HCT116 (cell line): ENCODE measurements around the gene NCKAP5L. TPM values are rescaled to one million over a fixed set of nuclear protein-coding genes. Genes with fewer than 3 reads are reported as not detected.

Experiments
- ATAC-seq: fragments of 200-7000 bp; cut with Tn5 transposase; 2 replicates; pipeline ENCODE4 v1.9.1; 2020; ENCODE audit warnings: mild to moderate bottlenecking, moderate library complexity
- BruUV-seq: library from RNA; stranded (reverse); fragments of 400-500 nt; replicated peaks from 2 replicates; lab custom pipeline; 2021; lab: Mats Ljungman, UMichigan
- CTCF ChIA-PET: fragments of 300-600 bp; sonication (Branson Sonifier 250); formaldehyde crosslinking; loops from one replicate; lab custom pipeline; 2021; ENCODE audit warnings: antibody characterized with exemption; lab: Charles Lee
- POLR2A ChIA-PET: fragments of 300-600, 350-600 bp; sonication (Branson Sonifier 250); formaldehyde crosslinking; loops from one replicate; lab custom pipeline; 2021; ENCODE audit warnings: antibody characterized with exemption; lab: Charles Lee
- RAD21 ChIA-PET, 2 experiments: fragments of 300-600 bp; sonication (Branson Sonifier 250); formaldehyde crosslinking; loops; one replicate each; lab custom pipeline; 2023; ENCODE audit warnings: low total read pairs in 2 of 2; ENCODE audit not compliant: uncharacterized antibody in 2 of 2, unreplicated experiment in 2 of 2, low non-redundant PET in 1 of 2; lab: Charles Lee
- DNase-seq: peaks from one replicate; pipeline ENCODE4 v3.0.0-alpha.2; 2010; ENCODE audit warnings: low read depth, low spot score
- H2AFZ ChIP-seq: fragments of 200-600 bp; shearing (Covaris generic), sonication (generic); 2 replicates; pipeline ENCODE4 v1.6.1; 2017; ENCODE audit warnings: low read depth, mixed run types, mixed read lengths, antibody characterized with exemption, low read length; ENCODE audit not compliant: poor library complexity, severe bottlenecking
- H3K27ac ChIP-seq: 2 replicates; pipeline ENCODE4 v1.5.1; 2012; ENCODE audit warnings: low read depth, low read length
- H3K27me3 ChIP-seq: fragments of 200-600 bp; sonication (generic); 2 replicates; pipeline ENCODE4 v1.6.1; 2016; ENCODE audit warnings: mixed run types, low read length, mixed read lengths; ENCODE audit not compliant: insufficient read depth
- H3K36me3 ChIP-seq, 2 experiments: fragments of 200-500 bp in 1 of 2; fragments of 200-600 bp in 1 of 2; sonication (Bioruptor generic) in 1 of 2; sonication (generic) in 1 of 2; 2 replicates each; pipeline versions ENCODE4 v1.5.1 to v1.6.1; 2014 to 2016; ENCODE audit warnings: low read length in 2 of 2, inconsistent platforms in 1 of 2, mixed read lengths in 1 of 2, mixed run types in 1 of 2; ENCODE audit not compliant: insufficient read depth in 2 of 2, control insufficient read depth in 1 of 2
- H3K4me1 ChIP-seq, 2 experiments: fragments of 200-600 bp in 1 of 2; sonication (generic) in 1 of 2; 2 replicates each; pipeline versions ENCODE4 v1.5.1 to v1.6.1; 2012 to 2017; ENCODE audit warnings: low read length in 2 of 2, inconsistent platforms in 1 of 2, mild to moderate bottlenecking in 1 of 2, mixed read lengths in 1 of 2, mixed run types in 1 of 2, moderate library complexity in 1 of 2; ENCODE audit not compliant: insufficient read depth in 2 of 2, control insufficient read depth in 1 of 2
- H3K4me2 ChIP-seq: fragments of 200-600 bp; sonication (generic); 2 replicates; pipeline ENCODE4 v1.6.1; 2017; ENCODE audit warnings: mixed run types, low read length, mixed read lengths
- H3K4me3 ChIP-seq, 2 experiments: fragments of 200-600 bp in 1 of 2; sonication (generic) in 1 of 2; replicated peaks in 1 of 2; 2 replicates each; pipeline ENCODE4 v1.5.1; 2011 to 2016; ENCODE audit warnings: low read length in 2 of 2, control low read depth in 1 of 2, low read depth in 1 of 2, mild to moderate bottlenecking in 1 of 2, mixed read lengths in 1 of 2, mixed run types in 1 of 2
- H3K79me2 ChIP-seq: fragments of 200-600 bp; sonication (generic); 2 replicates; pipeline ENCODE4 v1.6.1; 2017; ENCODE audit warnings: mild to moderate bottlenecking, mixed run types, low read length, moderate library complexity, mixed read lengths; ENCODE audit not compliant: insufficient read depth
- H3K9ac ChIP-seq: fragments of 200-600 bp; sonication (generic); 2 replicates; pipeline ENCODE4 v1.6.1; 2016; ENCODE audit warnings: low read length, mixed read lengths
- H3K9me2 ChIP-seq: fragments of 200-600 bp; sonication (generic), shearing (Covaris generic); 2 replicates; pipeline ENCODE4 v1.6.1; 2017; ENCODE audit warnings: mixed run types, mild to moderate bottlenecking, moderate library complexity; ENCODE audit not compliant: insufficient read depth
- H3K9me3 ChIP-seq, 2 experiments: fragments of 200-500 bp in 1 of 2; fragments of 200-600 bp in 1 of 2; sonication (Bioruptor generic) in 1 of 2; sonication (generic) in 1 of 2; 2 replicates each; pipeline ENCODE4 v1.6.1; 2014 to 2017; ENCODE audit warnings: low read length in 2 of 2, mixed read lengths in 2 of 2, inconsistent platforms in 1 of 2, low read depth in 1 of 2, mild to moderate bottlenecking in 1 of 2, mixed run types in 1 of 2, moderate library complexity in 1 of 2; ENCODE audit not compliant: control insufficient read depth in 1 of 2, insufficient read depth in 1 of 2
- H4K20me1 ChIP-seq: fragments of 200-600 bp; sonication (generic), shearing (Covaris generic); 2 replicates; pipeline ENCODE4 v1.6.1; 2017; ENCODE audit warnings: mixed run types, mild to moderate bottlenecking, moderate library complexity; ENCODE audit not compliant: insufficient read depth
- CBX3 ChIP-seq: IDR thresholded peaks from 2 replicates; pipeline ENCODE4 v1.6.1; 2012; ENCODE audit warnings: low read depth
- CEBPB ChIP-seq: IDR thresholded peaks from 2 replicates; pipeline ENCODE4 v1.6.1; 2012; ENCODE audit warnings: low read depth
- CTCF ChIP-seq, 3 experiments: fragments of 200-600 bp in 1 of 3; sonication (generic) in 1 of 3; IDR thresholded peaks in 2 of 3; conservative IDR thresholded peaks in 1 of 3; 2 replicates each; pipeline ENCODE4 v1.5.1; 2012 to 2017; ENCODE audit warnings: low read depth in 2 of 3, low read length in 2 of 3, antibody characterized with exemption in 1 of 3, borderline replicate concordance in 1 of 3, control low read depth in 1 of 3, mild to moderate bottlenecking in 1 of 3, mixed read lengths in 1 of 3, mixed run types in 1 of 3, moderate library complexity in 1 of 3; ENCODE audit not compliant: insufficient read depth in 1 of 3
- EGR1 ChIP-seq: IDR thresholded peaks from 2 replicates; pipeline ENCODE4 v1.6.1; 2012; ENCODE audit warnings: low read depth
- ELF1 ChIP-seq: IDR thresholded peaks from 2 replicates; pipeline ENCODE4 v1.6.1; 2012; ENCODE audit warnings: low read depth, borderline replicate concordance
- EZH2 ChIP-seq: fragments of 200-600 bp; sonication (generic); IDR thresholded peaks from 2 replicates; pipeline ENCODE4 v1.6.1; 2017; ENCODE audit warnings: antibody characterized with exemption, mixed run types
- JUND ChIP-seq: IDR thresholded peaks from 2 replicates; pipeline ENCODE4 v1.6.1; 2012
- POLR2A ChIP-seq: IDR thresholded peaks from 2 replicates; pipeline ENCODE4 v1.7.0; 2011; ENCODE audit warnings: borderline replicate concordance; ENCODE audit not compliant: insufficient read depth, insufficient read length; ENCODE audit errors: extremely low read depth
- POLR2AphosphoS5 ChIP-seq: IDR thresholded peaks from 2 replicates; pipeline ENCODE4 v1.6.1; 2011; ENCODE audit warnings: mild to moderate bottlenecking, low read depth, low read length, moderate library complexity
- RAD21 ChIP-seq: IDR thresholded peaks from 2 replicates; pipeline ENCODE4 v1.6.1; 2012; ENCODE audit warnings: low read depth, mild to moderate bottlenecking
- SIN3A ChIP-seq: IDR thresholded peaks from 2 replicates; pipeline ENCODE4 v1.6.1; 2012; ENCODE audit warnings: low read depth
- SRF ChIP-seq: IDR thresholded peaks from 2 replicates; pipeline ENCODE4 v1.6.1; 2012; ENCODE audit warnings: low read depth
- TCF7L2 ChIP-seq: IDR thresholded peaks from 2 replicates; pipeline ENCODE4 v1.7.0; 2011; ENCODE audit warnings: borderline replicate concordance, inconsistent platforms; ENCODE audit not compliant: insufficient read depth, insufficient read length; ENCODE audit errors: extremely low read depth
- YY1 ChIP-seq: IDR thresholded peaks from 2 replicates; pipeline ENCODE4 v1.6.1; 2011; ENCODE audit warnings: low read length, low read depth, moderate library complexity, mild to moderate bottlenecking; ENCODE audit not compliant: insufficient replicate concordance; ENCODE audit errors: extremely low read depth
- ZFX ChIP-seq: fragments of 450-650 bp; IDR thresholded peaks from 2 replicates; pipeline ENCODE4 v1.6.1; 2017
- intact Hi-C: fragments of 100-400 bp; cut with micrococcal nuclease; formaldehyde crosslinking; loops from 2 replicates; pipeline ENCODE4 v1.10.0; 2022
- total RNA-seq: library from RNA; stranded (reverse); gene quantifications from one replicate; pipeline ENCODE4 v1.2.1, GENCODE V29; 2021; ENCODE audit not compliant: unreplicated experiment
- TF ChIP-seq, protein P1 (sequence below): IDR thresholded peaks from 2 replicates; pipeline ENCODE4 v1.6.1; 2012

Gene NCKAP5L
- total RNA-seq, 1 experiment from 2014 or later = 12.1 TPM

DNA sequence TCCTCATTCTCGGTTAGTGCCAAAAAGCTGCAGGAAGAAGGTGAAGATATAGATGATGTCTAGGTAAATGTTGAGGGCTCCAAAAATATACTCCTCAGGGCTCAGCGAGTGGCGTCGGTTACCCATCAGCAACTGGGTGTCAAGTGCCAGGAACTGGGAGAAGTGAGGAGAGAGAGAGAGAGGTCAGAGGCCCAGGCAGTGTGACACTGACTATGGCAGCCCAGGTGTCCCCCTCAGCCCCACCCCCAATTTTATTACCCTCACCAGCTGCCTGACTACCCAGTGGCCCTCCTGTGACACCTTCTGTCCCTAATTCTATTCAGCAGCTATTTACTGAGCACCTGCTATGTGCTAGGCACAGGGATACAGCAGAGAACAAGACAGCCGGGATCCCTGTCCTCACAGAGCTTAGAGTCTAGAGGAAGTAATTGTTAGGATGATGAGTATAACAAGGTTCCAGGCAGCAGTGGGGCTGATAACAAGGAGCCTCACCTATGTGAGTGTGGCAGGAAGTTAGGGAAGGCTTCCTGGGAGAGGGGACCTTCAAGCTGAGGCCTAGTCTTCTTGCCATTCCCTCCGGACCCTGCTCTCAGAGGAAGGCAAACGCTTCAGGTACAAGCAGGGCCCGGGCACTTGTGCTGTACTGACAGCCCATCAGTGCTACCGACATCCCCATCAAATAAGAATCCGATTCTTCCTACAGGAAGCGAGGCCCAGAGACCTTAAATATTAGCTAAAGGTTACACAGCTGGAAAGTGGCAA lies 42.5 kb upstream of the NCKAP5L start:
- H3K79me2 ChIP-seq = no peaks in the 10 kb centered on the region
- H3K9me3 ChIP-seq = no peaks in the 10 kb centered on the region
- H3K9me2 ChIP-seq = no peaks in the 10 kb centered on the region
- intact Hi-C loops = no loop called here
- CTCF ChIA-PET = interaction anchor here (1.1 kb wide), 1 partner anchor 186 kb away, joined by 4 read pairs; no protein-coding TSS in a partner anchor
- no peaks in the 10 kb centered on the region for H4K20me1 ChIP-seq
- RAD21 ChIA-PET = interaction anchor here in 1 of 2 experiments (1.7 kb wide), 1 partner anchor 75 kb away, joined by 3 read pairs; no protein-coding TSS in a partner anchor
- DNase-seq (no peak), ATAC-seq (no peak)
- no peaks in the 10 kb centered on the region for H3K36me3 ChIP-seq
- H3K9ac ChIP-seq = no peak overlapping the region
- no peak overlapping the region for H3K4me3 ChIP-seq
- no peak overlapping the region for H3K4me2 ChIP-seq
- no peak overlapping the region for H3K27ac ChIP-seq
- H3K27me3 ChIP-seq = no peaks in the 10 kb centered on the region
- POLR2A ChIA-PET = no interaction called here
- H3K4me1 ChIP-seq = peaks cover 0 to 11% of the 10 kb centered on the region in 2 experiments; a peak in 1 of 4 replicates
- no TSS peak for BruUV-seq
- TF ChIP-seq EZH2 = no peak
- TF ChIP-seq EGR1 = no peak
- TF ChIP-seq, protein P1, sequence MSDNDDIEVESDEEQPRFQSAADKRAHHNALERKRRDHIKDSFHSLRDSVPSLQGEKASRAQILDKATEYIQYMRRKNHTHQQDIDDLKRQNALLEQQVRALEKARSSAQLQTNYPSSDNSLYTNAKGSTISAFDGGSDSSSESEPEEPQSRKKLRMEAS = no peak
- TF ChIP-seq JUND = no peak
- TF ChIP-seq POLR2AphosphoS5 = no peak
- TF ChIP-seq SRF = no peak
- no peak overlapping the region for H2AFZ ChIP-seq

DNA sequence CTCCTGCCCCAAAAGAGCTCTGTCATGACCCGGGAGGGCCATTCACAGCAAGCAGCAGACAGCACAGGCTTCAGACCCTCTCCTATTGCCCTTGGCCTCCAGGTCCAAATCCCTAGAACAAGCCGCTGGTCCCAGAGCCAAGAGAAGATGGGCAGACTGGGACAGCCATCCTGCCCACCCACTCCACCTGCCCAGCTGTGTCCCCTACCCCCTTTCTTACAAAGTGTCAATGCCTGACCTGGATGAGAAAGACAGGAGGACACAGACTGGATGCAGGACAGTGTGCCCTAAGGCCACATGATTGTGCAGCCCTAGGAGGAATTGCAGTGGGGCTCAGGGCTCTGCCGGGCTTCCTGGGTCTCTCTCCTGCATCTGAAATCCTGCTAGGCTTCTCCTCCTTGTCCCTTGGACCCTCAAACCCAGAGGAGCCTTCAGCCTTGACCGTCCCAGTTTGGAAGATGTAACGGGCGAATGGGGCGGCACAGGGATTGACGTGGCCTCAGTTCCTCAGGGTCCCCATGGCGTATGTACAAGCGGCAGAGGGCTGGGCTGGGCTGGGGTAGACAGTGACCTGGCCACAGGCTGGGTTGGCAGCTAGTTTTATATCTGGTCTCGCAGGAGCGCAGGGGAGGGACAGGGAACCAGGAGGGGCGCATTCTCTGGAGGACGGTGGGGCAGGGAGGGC lies 41.7 kb upstream of the NCKAP5L start:
- intact Hi-C loops = loop anchor here (5.0 kb wide), 2 partner anchors 97 to 187 kb away; partner anchors contain the start of gene ASIC1
- no peak overlapping the region for H3K9ac ChIP-seq
- TF ChIP-seq, protein P1 = no peak
- TF ChIP-seq CTCF (IDR thresholded peaks at IDR 0.05 in 2 of 3, conservative IDR thresholded peaks at IDR 0.05 in 1 of 3; ENCODE audit: borderline replicate concordance in 1 of 3, insufficient read depth in 1 of 3, low read depth in 2 of 3, low read length in 2 of 3) (no peak), TCF7L2 (no peak), POLR2A (no peak), ELF1 (no peak), CBX3 (no peak), SRF (no peak), YY1 (no peak), RAD21 (no peak), ZFX (no peak), EZH2 (no peak), SIN3A (no peak), JUND (no peak), EGR1 (no peak), POLR2AphosphoS5 (no peak), CEBPB (no peak)

More for the DNA sequence above, 41.7 kb upstream of the NCKAP5L start:
- Histone ChIP-seq H3K4me2 (no peak overlapping the region), H3K9me2 (no peaks in the 10 kb centered on the region), H4K20me1 (no peaks in the 10 kb centered on the region), H3K4me3 (no peak overlapping the region), H3K27ac (no peak overlapping the region), H2AFZ (no peak overlapping the region), H3K27me3 (no peaks in the 10 kb centered on the region), H3K4me1 (peaks cover 0 to 11% of the 10 kb centered on the region in 2 experiments; a peak in 1 of 4 replicates), H3K9me3 (no peaks in the 10 kb centered on the region), H3K36me3 (no peaks in the 10 kb centered on the region), H3K79me2 (no peaks in the 10 kb centered on the region)
- CTCF ChIA-PET = interaction anchor here (1.2 to 1.5 kb wide), 2 partner anchors 76 to 201 kb away, joined by 5 to 6 read pairs; no protein-coding TSS in a partner anchor
- DNase-seq (no peak), ATAC-seq (no peak)
- no TSS peak for BruUV-seq
- RAD21 ChIA-PET = interaction anchor here in 1 of 2 experiments (1.7 kb wide), 1 partner anchor 75 kb away, joined by 3 read pairs; no protein-coding TSS in a partner anchor
- POLR2A ChIA-PET = no interaction called here
